GM20431 (cell line): ENCODE measurements around the gene MXI1.

Source experiments
- in situ Hi-C: fragments of 300-500 bp; cut with MseI, MboI; formaldehyde crosslinking; loops from one replicate; pipeline ENCODE4 v1.15.0; 2020; ENCODE audit warnings: low sequenced_read_pairs; ENCODE audit not compliant: unreplicated experiment

The MXI1 gene

DNA sequence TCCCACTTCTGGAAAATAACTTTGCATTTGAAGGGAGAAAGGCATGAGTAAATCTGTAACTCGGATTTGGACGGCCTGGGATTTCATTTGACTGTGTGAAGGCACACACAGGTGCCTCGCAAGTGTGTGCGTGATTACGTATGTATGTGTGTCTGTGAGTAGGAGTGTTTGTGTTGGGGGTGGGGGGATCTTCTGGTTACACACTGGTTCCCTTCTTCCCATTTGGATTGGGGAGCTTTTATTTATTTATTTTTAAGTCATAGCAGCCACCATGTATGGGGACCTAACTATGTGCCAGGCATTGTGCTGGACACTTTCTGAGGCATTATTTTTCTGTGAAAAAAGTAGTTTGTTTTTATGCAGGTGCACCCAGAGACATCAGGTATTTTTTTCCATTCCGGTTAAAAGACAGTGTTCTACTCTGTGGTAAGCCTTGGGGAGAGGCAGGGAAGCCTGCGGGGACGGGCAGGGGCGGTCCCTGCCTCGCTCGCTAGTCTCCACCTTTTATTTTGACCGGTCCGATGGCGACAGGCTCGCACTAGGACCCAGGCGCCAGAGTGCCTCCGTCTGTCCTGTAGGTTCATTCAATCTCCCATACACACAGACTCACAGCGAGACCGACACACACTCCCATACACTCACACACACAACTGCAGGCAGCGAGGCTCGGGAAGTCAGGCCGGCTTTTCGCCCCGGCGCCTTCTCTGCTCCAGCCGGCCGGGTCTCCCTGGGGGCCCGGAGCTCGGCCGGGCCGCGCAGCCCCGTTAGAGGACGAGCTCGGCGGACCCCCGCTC, at the start of gene MXI1:
Gene MXI1, plus strand, starts transcription at position 595 of the 794 bp plus-strand sequence. CDS start 204 bp downstream, outside the sequence.
- in situ Hi-C loops: no loop called here

DNA sequence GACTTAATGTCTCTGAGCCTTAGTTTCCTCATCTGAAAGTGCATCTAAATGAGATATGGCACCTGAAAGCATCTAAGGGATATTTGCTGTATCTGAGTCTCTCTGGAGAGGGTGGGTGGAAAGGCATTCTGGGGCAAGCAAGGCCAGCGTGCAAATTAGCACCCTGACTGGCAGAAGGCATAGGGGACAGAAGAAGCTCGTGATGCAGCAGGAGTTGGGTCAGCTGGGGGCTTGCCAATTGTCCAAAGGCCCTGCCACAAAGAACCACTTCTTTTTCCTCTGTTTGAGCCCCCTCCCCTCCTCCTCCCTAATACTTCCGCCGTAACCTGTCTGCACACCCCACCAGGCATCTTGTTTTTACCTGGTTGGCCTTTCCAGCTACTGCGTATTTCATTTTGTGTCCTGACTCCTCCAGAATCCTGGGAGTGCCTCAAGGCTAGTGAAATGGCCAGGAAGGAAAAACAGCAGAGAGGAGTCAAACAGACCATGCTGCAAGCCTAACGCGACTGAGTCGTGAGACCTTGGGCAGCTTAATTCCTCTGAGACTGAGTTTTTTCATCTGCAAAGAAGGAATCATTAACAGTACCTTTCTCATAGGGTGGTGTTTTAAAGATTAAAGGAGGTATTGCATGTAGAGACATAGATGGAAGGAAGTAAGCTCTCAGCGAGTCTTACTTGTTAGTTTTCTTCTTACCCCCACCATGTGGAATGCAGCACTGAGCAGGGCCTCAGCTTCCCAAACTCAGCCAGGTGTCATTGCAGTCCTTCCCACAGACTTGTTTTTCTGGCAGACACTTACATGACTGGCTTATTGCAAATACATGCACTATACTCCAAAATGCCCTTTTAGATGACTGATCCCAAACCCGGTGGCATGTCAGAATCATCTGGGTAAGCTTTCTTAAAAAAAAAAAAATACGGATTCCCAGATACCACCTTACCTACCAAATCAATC, 49.1 kb upstream of the MXI1 start:
- in situ Hi-C loops: no loop called here

DNA sequence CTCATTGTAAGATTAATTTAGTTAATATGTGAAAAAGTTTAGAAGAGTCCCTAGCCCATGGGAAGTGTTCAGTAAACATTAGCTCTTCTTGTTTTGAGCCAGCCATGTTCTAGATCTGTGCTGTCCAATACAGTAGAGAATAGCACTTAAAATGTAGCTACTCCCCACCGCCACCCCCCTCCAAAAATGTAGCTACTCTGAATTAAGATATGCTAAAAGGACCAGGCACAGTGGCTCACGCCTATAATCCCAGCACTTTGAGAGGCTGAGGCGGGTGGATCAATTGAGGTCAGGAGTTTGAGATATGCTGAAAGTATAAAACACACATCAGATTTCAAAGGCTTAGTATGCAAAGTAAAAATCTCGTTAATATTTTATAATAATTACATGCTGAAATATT, 47.3 kb upstream of the MXI1 start:
- in situ Hi-C loops: no loop called here

DNA sequence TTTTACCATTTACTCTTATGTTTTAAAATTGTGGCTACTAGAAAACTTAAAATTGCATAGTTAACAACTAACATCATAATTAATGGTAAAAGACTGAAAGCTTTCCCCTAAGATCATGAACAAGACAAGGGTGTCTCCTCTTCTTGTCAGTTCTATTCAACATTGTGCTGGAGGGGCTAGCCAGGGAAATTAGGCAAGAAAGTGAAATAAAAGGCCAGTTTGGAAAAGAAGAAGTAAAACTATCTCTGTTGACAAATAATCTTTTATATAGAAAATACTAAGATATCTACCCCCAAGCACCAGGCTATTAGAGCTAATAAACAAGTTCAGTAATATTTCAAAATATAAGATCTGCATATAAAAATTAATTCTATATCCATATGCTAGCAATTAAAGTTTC, 46.9 kb upstream of the MXI1 start:
- in situ Hi-C loops: no loop called here

DNA sequence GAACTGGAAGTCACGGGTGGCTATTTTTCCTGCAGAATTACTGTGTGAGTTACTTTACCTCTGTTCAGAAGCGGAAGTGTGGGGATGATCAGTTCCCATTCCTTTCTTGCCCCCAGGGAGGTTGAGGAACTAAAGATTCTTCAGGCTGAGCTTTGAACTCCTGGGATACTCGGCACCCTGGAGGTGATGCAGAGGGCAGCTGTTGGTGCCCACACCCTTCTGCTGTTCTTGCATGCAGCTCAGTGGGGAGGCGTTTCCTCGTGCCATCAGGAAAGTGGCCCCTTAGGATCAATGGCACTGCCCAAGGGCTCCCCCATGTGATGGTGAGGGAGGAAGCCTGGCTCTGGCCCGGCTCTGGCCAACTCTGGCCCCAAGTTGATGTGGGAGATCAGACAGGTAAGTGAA, 44.7 kb upstream of the MXI1 start:
- in situ Hi-C loops: no loop called here

DNA sequence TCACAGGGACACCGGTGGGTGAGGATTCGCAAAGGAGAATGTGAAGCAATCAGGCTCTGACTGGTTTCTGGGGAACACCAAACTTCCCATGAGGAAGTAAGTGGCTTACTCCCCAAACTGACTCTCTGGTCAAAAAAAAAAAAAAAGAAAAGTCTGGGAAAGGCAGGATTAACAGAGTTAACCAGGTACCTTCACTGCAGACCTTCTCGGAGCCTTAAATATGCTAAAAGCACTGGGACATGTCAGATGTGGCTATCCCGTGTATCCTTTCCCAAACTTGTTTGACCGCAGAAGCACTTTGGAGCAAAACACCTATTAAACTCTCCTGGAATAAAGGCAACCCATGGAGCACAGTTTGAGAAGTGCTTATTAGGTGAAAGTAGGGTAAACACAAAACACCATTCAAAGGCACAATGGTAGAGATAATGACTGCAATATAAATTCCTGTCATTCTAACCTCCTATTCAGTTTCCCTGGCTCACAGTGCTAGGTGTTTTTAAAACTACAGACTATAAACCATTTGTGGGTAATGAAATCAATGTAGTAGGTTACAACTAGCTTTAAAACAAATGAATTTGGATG, 44.1 kb upstream of the MXI1 start:
- in situ Hi-C loops: no loop called here

DNA sequence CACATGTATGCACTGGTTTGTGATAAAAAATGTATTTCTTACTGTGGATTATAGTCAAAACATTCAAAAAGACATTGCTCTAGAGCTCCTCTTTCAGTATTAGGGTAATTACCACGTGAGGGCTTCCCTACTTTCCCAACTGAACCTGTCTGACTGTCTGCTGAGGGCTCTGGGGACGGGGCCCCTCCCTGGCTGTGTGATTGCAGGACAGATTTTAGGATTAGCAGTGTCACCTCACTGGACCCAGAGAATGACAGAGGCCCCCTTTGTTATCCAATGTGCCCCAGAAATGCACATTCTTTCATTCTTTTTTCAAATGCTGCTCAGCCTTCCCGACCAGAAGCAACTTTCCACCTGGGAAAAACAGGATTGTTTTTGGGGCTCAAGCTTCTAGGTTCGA, 43.6 kb upstream of the MXI1 start:
- in situ Hi-C loops: no loop called here

DNA sequence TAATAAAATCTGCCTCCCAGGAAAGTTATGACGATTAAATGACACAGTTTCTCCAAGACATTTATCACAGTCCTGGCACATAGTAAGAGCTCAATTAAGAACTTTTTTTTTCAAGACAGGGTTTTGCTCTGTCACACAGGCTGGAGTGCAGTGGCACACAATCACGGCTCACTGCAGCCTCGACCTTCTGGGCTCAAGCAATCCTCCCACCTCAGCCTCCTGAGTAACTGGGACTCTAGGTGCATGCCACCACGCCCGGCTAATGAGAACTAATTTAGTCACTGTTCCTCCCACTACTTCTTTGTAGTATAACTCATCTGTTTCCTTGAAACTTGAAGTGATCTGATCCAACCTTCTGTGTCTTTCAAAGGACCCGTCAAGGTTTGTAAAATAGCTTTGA, 42.2 kb upstream of the MXI1 start:
- in situ Hi-C loops: no loop called here

DNA sequence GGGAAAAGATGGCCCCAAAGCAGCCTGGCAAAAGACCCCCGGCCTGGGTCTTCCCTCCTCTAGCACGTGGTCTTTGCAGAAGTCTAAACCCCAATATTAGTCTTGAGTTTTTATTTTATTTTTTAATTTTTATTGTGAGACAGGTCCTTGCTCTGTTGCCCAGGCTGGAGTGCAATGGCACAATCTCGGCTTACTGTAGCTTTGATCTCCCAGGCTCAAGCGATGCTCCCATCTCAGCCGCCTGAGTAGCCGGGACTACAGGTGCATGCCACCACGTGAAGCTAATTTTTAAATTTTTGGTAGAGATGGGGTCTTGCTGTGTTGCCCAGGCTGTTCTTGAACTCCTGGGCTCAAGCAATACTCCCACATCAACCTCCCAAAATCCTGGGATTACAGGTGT, 40.3 kb upstream of the MXI1 start:
- in situ Hi-C loops: no loop called here

DNA sequence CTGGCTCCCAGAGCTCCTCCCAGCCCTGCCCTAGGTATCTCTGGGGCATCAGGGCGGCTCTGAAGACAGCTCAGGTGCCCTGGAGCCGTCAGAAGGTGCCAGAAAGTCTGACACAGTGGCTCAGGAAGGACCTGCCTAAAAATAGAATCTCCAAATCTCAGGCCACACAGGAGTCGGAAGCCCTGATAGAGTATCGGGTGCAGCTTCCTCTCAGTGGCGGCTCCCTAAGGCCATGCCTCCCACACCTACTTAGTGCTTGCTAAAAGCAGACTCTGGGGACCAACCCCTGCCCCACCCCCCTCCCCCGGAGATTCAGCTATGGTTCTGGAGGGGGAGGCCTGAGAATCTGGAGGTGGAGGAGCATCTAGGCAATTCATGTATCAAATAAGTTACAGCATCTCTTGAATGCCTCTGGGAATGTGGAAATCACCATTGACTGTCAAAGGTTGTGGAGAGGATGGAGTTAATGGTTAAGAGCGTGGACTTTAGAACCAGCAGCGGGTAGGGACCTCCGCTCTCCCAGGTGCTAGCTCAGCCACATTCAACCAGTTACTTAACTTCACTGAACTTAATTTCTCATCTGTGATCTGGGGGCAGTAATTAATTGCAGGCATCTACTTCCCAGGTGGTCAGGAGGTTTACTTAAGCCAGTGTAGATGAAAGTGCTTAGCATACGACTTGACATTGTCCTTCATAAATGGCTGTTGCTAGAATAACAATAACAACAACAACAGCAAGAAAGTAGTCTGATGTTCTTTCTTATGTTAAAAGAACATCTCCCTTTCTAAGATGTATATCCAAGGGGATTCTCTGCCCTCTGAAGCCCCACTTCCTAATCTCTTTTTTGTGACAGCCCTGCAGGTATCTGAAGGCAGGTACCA, 38.6 kb upstream of the MXI1 start:
- in situ Hi-C loops: no loop called here

DNA sequence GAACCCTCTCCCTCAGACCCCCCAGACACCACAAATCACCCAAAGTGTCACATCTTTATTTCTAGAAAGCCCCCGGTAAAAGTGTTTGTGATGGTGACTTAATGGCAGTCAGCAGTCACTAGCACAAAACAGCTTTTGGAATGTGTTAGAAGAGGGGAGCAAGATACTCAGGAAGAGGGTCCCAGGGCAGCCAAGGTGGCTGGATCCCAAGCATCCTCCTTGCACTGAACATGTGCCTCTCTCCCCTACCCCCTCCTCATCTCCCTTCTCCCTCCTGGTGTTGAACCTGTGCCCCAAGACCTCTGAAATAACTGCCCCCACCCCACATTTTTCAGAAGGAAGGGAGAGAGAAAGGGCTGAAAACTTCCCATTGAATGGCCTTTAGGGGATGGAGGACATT, 37.8 kb upstream of the MXI1 start:
- in situ Hi-C loops: no loop called here

DNA sequence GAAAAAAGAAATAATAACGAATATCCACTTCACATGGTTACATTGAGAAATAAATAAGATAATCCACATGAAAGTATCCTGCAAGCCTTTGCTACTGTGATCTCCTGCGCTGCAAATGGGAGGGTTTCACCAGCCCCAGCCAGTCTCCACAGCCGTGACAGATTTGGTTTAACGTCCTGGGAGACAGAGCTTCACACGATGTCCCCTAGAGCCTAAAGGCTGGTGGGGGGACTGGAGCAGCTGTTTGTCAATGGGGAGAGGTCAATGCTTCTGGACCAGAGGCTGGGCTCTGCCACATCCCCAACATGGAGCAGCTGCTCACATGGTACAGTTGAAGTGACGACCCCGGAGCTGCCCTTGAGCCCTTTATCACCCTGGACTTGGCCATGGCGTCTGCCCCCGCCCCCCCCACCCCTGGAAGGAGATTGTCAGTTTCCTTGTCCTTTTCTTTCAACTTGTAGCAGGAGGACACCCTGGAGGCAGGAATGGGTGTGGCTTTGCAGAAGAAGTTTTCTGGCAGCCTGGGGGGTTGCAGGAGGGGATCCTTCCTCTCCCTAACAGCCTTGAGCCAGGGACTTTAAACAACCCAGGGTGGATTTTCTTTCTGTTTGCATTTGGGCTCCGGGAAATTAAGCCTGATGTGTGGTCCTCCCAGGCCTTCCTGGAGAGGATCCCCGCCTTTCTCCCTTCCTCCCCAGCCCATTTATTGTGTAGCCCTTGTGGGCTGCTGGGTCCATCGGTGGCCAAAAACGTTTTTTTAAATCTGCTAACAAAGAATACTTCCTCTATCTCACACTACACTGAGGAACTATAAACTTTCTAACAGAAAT, 37.0 kb upstream of the MXI1 start:
- in situ Hi-C loops: no loop called here

DNA sequence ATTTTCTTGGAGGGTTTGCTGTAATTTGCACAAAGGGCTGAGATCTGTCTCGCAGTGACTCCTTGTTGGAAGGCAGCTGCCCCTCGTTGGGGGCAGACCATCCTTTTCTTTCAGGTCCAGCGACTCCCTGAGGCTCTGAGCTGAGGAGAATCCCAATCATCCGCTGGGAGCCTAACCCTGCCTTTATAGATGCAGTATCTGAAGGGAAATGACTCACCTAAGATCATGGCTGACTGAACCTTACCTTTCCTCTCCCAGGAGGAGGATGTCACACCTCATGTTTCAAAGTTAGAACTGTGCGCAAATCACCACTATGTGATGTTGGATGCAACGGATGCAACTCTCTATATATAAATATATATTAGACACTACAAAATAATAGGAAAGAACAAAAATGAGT, 36.4 kb upstream of the MXI1 start:
- in situ Hi-C loops: no loop called here

DNA sequence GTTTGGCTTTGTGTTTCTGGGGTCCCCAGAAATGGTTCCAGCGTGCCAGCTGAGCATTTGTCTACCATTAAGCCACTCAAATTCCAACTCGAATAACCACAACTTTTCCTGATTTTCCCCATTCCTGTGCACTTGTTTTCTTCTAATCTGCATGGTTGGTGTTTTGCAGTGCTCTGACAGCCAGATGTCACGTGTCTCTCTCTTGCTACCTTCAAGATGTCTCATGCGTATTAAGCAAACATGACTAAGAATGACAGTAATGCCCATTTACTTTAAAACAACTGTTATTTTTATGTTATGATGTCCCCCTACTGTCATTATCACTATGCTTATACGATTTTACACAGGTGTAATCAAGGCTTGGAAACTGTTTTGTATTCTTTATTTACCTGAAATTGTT, 35.2 kb upstream of the MXI1 start:
- in situ Hi-C loops: no loop called here

DNA sequence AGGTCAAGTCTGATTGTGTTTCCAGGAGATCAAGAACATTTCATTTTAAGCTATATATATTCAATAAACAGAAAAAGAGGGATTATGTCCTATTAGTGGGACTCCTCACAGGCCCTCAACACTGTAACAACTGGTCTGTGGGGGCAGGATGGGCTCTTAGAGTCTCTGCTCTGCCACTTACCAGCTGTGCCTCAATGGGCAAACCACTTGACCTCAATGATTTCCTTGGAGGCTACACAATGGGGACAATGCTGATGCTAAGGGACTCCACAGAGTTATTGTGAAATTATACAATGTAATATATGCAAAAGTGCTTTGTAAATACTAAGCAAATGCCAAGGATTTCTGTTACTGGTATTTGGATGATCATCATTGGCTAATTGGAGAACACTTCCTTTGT, 33.2 kb upstream of the MXI1 start:
- in situ Hi-C loops: no loop called here

DNA sequence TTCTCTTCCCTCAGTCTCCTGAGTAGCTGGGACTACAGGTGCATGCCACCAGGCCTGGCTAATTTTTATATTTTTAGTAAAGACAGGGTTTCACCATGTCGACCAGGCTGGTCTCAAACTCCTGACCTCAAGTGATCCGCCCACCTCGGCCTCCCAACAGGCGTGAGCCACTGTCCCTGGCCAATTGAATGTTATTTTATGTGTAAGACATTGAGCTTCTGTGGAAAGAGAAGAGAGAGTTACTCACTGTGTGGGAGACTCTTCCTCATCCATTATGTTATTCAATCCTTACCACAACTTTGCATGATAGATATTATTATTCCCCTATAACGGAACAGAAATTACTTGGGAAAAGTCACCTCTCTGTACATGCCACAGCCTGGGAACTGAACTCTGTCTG, 32.6 kb upstream of the MXI1 start:
- in situ Hi-C loops: no loop called here

DNA sequence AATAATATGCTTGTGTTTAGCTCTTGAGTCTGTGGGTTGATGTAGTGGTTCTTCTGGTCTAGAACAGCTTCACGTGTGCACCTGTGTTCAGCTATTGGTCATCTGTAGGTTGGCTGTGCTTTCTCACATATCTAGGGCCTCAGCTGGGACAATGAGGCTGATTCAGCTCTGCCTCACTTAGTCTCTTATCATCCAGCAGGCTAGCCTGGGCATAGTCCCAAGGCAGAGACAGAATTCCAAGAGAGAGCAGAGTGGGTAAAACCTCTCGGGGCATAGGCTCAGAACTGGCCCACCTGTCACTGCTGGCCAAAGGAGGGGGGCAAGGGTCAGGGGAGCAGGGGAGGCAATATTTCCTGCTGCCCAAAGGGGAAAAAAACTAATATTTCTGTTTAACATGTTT, 32.0 kb upstream of the MXI1 start:
- in situ Hi-C loops: no loop called here

DNA sequence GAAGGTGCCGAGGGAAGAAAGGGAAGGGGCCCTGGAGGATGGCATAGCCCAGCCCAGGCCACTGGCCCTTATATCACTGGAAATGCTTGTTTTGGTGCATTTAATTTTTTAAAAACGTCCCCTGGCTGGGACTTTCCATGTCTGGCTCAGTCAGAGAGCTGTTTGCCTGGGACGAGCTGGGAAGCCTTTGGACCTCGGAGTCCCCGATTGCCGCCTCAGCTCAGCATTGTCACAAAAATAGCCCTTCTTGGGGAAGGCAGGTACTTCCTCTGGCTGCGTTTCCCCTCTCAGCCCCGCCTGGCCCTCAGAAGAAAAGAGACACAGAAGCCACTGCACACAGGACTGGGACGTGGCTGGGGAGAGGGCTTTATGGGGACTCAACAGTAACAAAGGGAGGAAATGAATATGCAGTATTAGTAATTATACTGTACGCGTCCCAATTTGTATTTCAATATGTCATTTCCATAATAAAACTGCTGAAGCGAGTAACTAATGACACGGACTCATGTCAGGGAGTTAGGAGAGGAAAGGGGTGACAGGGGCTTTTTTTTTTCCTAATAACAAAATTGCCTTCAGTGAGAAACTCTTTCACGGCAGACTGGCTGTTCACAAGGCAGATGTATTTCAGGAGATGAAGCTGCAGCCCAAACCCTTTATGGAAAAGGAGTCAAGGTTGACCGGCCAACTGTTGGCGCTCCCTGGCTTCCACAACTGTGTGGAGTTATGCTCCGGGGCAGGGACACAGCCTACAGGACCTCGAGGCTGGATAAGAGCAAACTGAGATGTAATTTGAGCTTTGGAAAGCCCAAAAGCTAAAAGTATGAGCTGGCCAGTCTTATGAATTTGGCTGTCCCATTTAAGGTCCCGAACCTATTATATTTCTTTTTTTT, 31.0 kb upstream of the MXI1 start:
- in situ Hi-C loops: no loop called here
